Activated CD4-positive, alpha-beta T cell treated with anti-CD3 and anti-CD28 coated beads, Interleukin-2, amount 50 U/mL, for 48 hours (primary cell): ENCODE results near the gene CRK.
A peak's percentile ranks its signal among the peaks of the same experiment; 100 is the strongest.
"Not testable (repeated sequence)": the region's sequence is repeated elsewhere in the genome, so short reads cannot be mapped to it uniquely, and the experiment has no call there.

ENCODE experiments used
- DNase-seq, 2 experiments: peaks; one replicate each; pipeline ENCODE4 v3.0.0-alpha.2; 2020

The CRK gene

GRCh38 chr17:1379930-1380313 lies 76.1 kb downstream of the CRK start:
- peak in 1 of 2 experiments; percentile 34 for DNase-seq

GRCh38 chr17:1379208-1379929 lies 76.7 kb downstream of the CRK start:
- no peak for DNase-seq

DNA sequence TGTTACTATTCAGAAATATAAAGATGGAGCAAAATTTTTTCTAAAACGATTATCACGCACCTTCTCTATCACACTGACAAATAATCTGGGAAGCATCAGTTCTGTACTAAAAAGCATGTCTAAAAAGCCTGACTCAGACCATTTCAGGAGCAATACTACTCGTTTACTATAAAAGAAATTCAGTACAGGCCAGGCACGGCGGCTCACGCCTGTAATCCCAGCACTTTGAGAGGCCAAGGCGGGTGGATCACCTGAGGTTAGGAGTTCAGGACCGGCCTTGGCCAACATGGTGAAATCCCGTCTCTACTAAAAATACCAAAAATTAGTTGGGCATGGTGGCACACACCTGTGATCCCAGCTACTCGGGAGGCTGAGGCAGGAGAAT lies 77.6 kb downstream of the CRK start:
- not testable (repeated sequence) for DNase-seq

GRCh38 chr17:1377334-1377733 lies 78.7 kb downstream of the CRK start:
- no peak for DNase-seq

GRCh38 chr17:1376061-1376460 lies 80.0 kb downstream of the CRK start:
- no peak for DNase-seq

DNA sequence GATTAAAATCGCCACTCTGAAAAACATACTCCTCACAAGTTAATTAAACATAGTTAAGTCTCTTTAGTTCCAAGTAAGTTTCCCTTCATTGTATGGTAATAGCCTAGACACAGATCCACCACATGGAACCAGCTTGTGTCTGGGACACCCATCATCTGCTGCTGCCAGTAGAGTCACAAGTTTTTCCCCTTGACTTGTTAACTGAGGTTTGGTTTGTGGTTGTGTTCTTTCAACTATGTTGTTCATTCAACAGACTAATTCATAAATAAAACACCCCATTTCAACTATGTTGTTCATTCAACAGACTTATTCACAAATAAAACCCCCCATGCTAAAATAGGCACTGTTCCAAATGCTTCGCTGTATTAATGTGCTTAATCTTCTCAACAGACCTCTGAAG lies 80.4 kb downstream of the CRK start:
- DNase-seq: no peak

DNA sequence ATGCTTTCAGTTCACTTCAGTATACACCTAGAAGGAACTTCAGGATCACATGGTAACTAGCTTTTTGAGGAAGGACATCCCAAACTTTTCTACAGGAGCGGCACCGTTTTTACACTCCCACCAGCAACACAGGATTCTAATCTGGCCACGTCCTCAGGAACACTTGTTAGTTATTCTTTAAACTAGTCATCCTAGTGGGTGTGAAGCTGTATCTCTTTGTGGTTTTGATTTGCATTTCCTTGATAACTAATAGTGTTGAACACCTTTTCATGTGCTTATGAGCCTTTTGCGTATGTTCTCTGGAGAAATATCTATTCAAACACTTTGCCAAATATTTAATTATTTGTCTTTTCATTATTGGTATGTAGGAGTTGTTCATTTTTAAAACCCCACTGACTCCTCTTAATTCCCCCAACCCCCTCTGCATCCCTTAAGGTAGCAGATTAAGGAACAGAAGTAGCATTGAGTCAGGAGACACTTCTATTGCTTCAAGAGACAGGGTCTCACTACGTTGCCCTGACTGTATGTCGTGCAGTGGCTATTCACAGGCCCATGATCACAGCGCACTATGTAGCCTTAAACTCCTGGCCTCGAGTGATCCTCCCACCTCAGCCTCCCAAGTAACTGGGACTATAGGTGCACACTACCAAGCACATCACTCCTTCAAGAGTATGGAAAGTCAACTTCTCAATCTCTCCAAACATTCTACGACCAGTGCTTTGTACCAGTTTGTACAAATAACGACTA lies 81.4 kb downstream of the CRK start:
- DNase-seq: no peak

- no peak for DNase-seq
These were observed 82.3 kb downstream of the CRK start for GRCh38 chr17:1373707-1374237.

GRCh38 chr17:1372618-1373017 lies 83.4 kb downstream of the CRK start:
- no peak for DNase-seq

- no peak for DNase-seq
These were observed 84.0 kb downstream of the CRK start for GRCh38 chr17:1371893-1372590.
